HG03060 (cell line): ENCODE data around the gene AGPAT1.
A peak's percentile ranks its signal among the peaks of the same experiment; 100 is the strongest.
"Not testable (repeated sequence)": the region's sequence is repeated elsewhere in the genome, so short reads cannot be mapped to it uniquely, and the experiment has no call there.

ENCODE experiments used
- ATAC-seq: cut with Tn5 transposase; IDR thresholded peaks from one replicate; pipeline ENCODE4 v1.9.1; 2021; ENCODE audit warnings: low read depth, moderate number of reproducible peaks; ENCODE audit not compliant: unreplicated experiment

AGPAT1 gene

DNA sequence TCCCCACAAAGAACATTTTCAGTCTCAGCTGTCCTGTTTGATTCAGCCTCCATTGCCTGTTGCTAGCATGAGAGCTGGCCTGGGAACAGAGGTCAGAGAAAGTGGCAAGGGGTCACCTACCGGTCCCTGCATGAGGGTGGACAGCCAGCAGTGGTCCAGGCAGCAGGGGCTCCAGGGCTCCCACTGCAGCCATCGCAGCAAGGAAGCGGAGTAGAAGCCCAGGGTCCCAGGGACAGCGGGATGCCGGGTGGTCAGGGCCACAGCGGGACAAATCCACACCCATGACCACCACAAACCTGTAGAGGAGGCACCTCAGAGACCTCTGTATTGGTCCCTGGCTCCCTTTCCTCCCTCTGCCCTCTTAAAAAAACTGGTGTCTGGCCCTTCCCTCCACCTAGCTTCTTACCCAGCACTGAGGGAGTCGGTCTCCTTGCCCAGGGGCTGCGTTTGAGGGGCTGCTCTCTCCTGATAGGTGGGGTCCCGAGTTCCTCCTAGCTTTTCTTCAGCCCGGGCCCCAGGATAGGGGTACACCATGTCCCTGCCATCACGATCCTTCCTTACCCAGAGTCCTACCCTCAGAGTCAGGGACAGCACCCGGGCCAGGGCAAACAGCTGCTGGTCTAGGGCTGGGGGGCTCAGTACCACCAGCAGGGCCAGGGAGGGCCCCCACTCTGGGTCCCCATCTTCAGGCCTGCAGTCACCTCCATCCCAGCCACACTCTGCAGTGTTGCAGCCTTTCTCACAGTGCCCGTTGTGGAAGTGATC, 25.0 kb upstream of the AGPAT1 start:
- ATAC-seq = no peak

DNA sequence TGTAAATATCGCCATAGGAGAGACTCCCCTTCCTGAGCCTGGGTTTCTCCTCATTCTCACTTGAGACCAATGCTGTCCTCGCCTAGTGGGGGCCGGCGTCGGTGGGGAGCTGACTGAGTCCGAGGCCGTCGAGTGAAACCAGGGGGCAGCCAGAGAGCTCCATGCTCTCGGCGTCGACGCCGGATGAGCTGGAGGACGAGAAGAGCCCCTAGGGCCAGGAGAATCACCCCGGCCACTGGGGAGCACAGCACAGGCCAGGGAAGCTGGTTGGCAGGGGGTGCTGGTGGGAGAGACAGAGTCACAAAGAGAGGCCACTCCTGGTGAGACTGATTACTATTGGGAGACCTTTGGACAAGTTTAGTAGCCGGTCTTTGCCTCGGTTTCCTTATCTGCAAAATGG, 23.0 kb upstream of the AGPAT1 start:
- no peak for ATAC-seq

DNA sequence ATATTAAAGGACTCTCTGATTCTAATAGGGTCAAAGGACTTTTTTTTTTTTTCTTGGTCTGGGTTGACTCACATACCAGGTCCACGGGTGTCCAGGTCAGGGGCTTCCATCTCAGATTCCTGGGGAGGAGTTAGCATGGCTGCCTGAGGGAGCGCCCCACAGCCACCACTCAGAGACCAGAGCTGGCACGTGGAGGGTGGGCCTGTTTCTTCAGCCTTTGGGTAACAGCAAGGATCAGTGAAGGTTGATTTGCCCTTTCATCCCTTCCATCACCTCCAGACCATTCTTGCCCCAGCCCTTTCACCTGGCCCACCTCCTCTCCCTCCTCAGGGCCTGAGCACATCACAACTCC, 22.4 kb upstream of the AGPAT1 start:
- no peak for ATAC-seq

DNA sequence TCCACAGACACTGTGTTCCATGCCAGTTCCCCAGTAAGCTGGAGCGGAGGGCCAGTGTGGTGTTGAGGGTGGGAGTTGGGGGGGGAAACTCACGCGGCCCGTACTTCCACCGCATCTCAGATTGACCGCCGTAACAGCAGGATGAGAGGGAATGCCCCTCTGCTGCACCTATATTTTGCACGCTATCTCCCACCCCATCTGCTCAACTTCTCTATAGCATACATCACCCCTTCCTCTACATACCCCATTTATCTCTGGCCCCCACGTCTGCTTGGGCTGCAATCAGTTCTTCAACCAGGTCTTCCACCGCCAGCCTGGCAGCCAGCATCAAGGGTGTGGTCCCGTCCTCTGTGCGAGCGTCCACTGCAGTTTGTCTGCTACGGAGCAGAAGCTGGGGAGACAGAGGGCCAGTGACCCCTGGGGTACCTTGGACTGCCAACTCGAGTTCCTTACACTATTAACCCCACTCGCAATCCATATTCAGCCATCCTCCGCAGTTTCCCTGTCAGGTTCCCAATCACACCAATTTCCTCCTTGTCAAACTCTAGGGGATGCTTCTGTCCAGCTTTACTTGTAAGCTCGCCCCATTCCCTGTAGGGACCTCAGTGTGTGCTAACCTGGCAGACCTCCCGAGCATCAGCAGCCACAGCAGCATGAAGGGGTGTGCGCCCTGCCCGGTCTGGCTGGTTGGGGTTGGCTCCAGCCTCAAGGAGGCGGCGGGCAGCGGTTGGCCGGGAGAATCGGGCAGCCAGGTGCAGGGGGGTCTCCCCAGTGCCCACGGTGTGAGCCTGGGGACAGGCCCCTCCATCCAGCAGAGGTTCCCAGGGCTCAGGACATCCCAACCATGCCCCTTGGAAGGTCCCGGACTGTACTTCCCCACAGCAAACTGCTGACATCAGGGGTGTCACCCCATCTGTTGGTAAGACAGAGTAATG, 21.1 kb upstream of the AGPAT1 start:
- ATAC-seq = no peak

DNA sequence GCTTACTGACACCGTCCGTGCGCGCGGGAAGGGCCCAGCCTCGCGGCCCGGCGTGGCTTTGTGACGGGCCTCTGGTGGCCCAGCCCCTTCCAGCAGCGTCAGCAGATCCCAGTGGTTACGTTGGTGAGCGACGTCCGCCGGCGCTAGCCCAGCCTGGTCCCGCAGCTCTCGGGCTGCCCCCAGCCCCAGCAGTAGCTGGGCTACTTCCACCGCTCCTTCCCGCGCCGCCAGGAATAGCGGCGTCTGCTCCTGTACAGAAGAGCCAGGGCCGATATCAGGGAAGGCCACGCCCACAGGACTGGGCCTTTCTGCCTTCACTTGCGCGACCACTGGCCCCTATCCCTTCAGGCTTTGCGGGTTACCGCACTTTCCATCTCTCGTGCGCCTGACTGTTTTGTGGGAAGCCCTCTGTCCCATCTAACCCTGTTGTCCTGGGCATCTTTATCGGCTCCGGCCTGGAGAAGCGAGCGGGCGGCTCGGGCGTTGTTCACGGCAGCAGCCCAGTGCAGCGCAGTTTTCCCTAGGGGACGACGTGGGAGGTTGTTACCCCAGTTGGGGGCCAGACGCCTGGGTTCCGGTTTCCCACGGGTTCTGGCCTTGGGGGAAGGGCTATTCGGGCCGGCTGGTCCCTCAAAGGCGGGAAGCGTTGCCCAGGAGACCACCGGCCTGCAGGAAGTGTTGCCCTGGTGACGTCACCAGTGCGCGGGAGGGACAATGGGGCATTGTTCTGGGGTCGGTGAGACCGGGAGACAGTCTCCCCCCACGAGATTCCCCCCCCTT, 20.2 kb upstream of the AGPAT1 start:
- peak; percentile 61 for ATAC-seq

DNA sequence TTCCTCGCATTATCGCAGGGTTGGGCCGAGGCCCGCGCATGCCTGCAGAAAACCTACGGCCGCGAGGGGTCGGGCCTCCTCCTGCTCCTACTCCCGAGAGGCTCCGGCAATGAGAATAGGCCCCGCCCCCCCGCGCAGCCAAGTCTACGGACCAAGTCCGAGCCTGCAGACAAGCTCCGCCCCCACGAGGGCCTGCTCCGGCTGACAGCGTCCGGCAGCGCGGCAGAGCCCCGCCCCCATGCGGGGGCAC, 19.7 kb upstream of the AGPAT1 start:
- no peak for ATAC-seq

DNA sequence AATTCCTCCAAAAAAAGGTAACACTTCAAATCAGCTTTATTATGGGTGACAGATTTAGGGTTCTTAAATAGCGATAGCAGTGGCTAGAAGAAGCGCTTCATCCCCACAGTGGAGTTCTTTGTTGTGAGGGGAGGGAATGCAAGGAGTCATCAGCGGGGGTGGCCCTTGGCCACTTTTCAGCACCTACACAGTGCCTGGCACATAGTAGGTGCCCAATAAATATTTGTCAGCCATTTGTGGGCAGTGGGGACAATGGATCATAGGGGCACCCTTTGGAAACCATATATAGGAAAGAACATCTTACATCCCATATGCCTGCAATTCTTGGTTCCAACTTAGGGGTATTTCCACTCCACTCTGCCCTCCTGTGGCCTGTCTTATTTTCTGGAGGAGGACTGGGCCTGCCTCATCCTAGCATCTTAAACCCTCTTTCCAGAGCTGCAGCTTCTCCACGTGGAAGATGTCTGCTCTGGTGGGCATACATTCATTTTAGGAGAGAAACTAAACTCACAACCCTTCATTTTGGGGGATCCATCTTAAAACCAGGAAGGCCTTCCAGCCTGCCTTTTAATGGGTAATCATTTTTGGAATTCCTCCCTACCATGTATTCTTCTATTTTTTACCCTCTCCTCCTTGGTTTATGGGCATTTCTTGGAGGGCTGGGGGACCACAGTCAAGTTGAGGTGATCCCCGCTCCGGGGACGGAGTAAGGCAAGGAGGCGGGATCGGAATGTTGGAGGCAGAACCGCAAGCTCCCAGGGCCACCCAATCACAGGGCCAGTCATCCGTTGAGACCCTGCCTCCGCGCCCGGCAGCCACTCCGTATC, 19.2 kb upstream of the AGPAT1 start:
- peak; percentile 42 for ATAC-seq

DNA sequence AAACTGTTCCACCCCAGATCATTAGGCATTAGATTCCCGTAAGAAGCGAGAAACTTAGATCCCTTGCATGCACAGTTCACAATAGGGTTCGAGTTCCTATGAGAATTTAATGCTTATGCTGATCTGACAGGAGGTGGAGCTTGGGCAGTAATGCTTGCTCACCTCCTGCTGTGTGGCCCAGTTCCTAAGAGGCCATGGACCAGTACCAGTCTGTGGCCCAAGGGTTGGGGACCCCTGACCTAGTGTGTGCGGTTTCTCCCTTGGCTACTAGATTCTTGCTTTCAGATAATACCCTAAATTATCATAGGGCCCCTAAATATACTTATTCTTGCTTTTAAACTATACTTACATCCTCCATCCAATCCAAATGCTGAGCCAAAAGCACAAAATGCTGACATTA, 18.5 kb upstream of the AGPAT1 start:
- no peak for ATAC-seq

DNA sequence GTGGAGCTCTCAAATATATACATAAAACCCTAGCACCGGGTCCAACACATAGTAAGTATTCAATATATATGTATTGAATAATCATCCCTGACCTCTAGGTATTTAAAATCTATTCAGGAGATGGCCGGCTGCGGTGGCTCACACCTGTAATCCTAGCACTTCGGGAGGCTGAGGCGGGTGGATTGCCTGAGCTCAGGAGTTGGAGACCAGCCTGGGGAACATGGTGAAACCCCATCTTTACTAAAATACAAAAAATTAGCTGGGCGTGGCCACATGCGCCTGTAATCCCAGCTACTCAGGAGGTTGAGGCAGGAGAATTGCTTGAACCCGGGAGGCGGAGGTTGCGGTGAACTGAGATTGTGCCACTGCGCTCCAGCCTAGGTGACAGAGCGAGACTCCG, 17.2 kb upstream of the AGPAT1 start:
- ATAC-seq = not testable (repeated sequence)

DNA sequence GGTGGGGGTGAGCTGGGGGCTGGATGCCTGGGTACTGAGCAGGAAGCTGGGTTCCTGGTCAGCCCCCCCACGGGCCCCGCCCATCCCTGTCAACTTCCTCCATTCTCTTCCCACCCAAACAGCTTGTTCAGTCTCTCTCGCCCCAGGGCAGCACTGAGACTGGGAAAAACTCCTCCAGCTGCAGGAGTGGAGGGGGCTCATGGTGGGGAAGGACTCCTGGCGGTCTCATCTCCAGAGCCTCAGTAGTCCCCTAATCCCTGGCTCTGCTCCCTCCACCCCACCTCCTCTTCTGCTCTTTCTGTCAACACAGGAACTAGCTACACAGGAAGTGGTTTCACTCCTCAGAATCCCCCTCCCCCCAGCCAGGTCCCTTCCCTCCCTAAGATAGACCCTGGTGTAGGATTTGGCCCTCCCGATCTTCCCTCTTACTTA, 16.7 kb upstream of the AGPAT1 start, which contains the start of gene GPSM3:
Gene GPSM3 (minus strand): TSS at position 36 of the 432 bp plus-strand sequence. CDS start 130 bp downstream, outside the sequence.
- ATAC-seq = no peak

DNA sequence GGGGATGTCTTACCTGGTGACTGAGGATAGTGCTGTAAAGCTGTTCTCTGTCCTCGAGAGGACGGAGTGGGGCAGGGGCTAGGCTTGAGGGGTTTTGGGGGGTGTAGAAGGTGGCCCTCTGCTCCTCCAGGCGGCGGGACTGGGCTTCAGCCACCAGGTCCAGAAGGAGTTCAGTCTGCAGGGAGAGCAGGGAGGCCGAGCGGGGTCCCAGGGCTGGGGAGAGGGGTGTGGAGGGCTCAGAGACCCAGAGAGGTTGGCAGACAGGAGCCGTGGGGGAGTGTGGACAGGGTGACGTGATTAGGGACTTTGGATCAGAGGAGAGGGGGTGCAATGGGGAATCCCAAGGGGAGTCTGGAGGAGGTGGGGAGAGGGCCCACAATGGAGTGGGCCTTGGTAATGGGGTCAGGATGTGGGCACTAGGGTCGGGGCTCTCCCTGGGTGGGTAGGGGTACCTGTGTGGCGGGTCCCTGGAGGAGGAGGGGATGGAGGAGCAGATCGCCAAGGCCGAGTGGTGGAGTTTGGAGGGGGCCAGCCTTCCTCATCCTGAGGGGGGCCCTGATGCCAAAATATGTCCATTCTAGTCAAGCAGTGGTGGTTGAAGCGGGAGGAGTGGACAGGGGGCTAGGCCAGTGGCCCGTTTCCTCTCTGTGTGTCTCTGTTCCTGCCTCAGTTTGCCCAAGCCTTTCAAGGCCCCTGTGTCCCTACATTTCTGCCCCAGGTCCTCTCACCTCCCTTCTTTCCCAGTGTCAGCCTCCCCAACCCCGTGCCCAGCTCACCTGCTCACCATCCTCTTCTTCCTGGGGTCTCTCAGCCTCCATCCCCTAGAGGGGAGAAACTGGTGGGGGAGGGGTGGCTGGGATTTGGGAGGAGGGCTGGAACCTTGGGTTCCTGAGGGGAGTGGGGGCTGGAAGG, 16.1 kb upstream of the AGPAT1 start:
- no peak for ATAC-seq

DNA sequence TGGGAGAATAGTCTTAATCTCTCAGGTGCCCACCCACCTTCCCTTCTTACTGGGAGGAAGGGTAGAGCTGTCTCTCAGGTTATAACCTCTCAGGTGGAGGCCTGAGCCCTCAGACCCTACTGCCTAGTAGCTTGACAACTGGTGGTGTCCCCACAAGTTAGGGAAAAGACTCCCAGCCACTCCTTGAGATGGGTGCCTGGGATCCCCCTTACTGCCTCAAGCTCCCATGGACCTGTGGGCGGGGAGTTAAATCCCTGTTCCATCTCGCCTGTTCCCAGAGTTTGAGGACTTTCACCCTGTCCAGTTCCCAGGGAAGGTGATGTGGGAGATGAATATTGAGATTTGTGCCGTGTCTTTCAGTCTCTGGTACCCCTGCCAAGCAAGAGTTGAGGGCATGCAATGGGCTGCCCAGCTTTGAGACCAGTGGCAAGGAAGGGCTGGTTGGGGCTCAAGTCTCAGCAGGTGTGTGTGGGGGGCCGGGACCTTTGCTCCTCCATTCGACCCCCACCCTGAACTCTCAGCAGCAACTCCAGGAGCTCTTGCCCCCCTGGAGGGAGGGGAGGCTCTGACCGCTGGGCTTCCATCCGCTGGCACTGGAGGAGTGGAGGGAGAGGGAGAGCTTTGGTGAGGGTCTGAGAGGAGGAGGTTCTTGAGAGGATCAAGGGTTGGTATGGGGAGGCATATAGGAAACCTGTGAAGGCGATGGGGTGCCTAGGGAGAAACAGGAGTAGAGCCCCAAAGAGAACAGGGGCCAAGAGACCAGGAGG, 15.2 kb upstream of the AGPAT1 start:
- no peak for ATAC-seq

DNA sequence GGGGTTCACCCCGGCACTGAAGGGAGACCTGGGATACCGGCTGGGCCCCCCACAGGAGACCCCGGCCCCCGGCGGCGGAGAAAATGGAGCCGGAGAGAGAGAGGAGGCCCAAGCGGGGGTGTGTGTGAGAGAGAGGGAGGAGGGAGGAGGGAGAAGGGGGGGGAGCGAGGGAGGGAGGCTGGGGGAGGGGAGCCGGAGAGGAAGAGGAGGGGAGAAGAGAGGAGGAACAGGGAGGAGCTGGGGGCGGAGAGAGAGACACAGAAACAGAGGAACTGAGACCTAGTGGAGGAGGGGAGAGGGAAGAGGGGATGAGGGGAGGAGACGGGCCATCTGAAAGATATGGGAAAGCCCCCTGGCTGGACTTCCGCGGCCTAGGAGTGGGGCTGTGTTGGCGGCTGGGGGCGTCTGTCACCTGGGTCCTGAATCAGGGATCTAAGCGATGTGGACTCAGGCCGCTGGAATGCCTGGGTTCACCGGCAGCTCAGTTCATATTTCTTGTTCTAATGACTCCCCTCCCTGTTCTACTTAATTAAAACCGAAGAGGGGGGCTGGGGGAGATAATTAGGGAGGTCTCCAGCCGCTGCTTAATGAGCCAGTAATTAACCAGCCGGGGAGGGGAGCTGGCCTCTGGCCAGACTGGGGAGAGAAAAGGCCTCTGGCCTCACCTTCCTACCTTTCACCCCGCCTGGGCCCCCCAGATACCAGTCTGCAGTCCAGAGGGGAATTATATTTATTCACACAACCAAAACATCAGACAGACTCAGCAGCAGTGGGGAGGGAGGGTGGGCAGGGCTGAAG, 14.4 kb upstream of the AGPAT1 start, which contains the start of gene PBX2:
Gene PBX2 (minus strand): TSS at position 149 of the 798 bp plus-strand sequence. CDS start 287 bp downstream, outside the sequence.
- no peak for ATAC-seq

DNA sequence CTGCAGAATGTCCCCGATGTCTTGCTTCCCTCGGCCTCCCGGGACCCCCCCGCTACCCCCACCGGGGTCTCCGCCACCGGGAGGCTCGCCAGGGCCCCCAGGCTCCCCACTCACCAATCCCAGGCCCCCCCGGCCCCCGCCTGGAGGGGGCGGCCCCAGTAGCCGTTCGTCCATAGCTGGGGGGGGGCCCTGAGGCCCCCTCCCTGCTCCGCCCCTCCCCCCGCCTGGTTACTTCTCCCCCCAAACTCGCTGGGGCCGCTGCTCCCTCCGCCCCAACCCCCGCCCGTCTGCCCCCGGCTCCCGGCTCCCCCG, 13.8 kb upstream of the AGPAT1 start:
- no peak for ATAC-seq

DNA sequence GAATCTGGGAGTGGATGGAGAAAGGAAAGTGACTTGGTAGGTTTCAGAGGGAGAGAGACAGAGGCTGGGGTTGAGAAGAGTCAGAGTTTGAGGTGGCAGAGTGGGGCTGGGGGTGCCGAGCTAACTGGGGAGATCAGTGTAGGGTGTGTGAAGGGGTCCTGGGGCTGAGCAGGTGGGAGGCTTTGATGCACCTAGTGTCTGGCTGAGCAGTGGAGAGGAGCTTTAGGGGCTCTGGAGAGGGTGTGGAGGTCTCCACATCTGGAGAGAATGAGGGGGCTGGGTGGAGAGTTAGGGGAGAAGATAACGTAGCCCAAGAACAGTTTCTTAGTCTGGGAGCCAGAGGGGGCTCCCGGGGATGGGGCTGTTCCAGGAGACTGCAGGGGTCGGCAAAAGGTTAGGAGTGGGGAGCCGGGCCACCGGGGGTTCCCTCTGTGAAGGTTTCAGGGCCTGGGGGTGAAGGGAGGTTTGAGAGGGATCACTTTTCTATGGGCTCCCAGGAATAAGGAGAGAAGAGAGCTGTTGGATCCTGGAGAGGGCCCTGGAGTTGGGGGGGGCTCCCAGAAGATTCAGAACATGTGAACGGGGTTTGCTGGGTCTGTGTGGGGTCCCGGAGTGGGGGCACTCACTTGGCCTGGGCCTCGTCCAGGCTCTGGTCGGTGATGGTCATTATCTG, 13.3 kb upstream of the AGPAT1 start:
- no peak for ATAC-seq

DNA sequence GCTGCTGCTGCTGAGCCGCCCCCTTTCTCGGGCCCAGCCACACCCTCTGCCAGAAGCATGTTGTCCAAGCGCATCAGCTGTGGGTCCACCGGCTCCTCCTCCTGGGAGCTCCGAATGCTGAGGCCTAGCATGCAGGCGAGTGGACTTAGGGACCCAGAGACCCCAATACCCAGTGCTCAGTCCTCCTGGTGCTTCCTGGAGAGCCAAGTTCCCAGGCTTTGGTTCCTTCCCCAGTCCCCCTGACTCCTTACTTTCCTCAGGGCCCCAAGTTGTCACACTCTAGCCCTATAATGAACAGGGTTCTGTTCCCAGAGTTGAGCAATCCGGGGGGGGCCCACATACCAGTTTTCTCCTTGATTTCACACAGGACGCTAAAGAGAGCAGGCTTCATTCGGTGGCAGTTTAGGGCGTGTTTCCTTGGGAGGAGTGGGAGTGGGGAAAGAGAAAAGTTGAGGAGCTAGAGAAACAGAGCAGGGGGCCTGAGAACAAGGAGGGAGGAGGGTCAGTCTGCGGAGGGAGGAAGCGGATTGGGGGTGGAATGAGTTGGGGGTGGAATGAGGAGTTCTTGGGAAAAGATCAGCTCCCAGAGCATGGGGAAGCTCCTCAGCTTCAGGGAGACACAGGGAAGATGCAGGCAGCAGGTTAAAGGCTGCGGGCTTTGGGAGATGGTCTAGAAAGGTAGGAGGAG, 12.6 kb upstream of the AGPAT1 start:
- no peak for ATAC-seq
